Measurements from ENCODE around the gene LRRC58. TPM values are rescaled to one million over a fixed set of nuclear protein-coding genes. Genes with fewer than 3 reads are reported as not detected.

Gene LRRC58
- total and polyA plus RNA-seq, 2 of the 13 experiments (the other 11 are each of a cell fraction or from before 2014, with no cell fraction given): 9.7 to 17.3 TPM

MicroRNA genes within 50 kb of the gene (microRNA counts, 767-probe panel; counts per million panel counts)
- not detected for microRNA hsa-miR-198

Other genes starting within 250 kb of the LRRC58 start
- not detected in 2 replicates for gene GPR156, start 64.1 kb downstream of the LRRC58 start, total RNA-seq (2016; rRNA removed; fragmentation: Illumina TruSeq; extraction: Trizol)
- 0.03 TPM in 1 of 2 replicates, not detected in the other for gene GPR156, start 64.1 kb downstream of the LRRC58 start, polyA plus RNA-seq (2011; rRNA removed)
- 0.07 and 0.17 TPM in 2 replicates for gene FSTL1, start 101.6 kb upstream of the LRRC58 start, total RNA-seq (2016; rRNA removed; fragmentation: Illumina TruSeq; extraction: Trizol)
- 0.18 and 0.29 TPM in 2 replicates for gene FSTL1, start 101.6 kb upstream of the LRRC58 start, polyA plus RNA-seq (2011; rRNA removed)
- 115 and 117 TPM in 2 replicates for gene NDUFB4, start 247.0 kb upstream of the LRRC58 start, total RNA-seq (2016; rRNA removed; fragmentation: Illumina TruSeq; extraction: Trizol)
- 114 and 116 TPM in 2 replicates for gene NDUFB4, start 247.0 kb upstream of the LRRC58 start, polyA plus RNA-seq (2011; rRNA removed)

All from HepG2 (cell line).